ENCODE measurements around the gene EIF4G3.

EIF4G3 gene

GRCh38 chr1:20893931-20894330 is 282.8 kb downstream of the EIF4G3 start:
- H3K36me3 ChIP-seq = peaks cover 27% of the 10 kb centered on the region
- DNase-seq = no peak
- H3K4me3 ChIP-seq (ENCODE audit: low read depth, low read length) = no peak overlapping the region

GRCh38 chr1:20891091-20891490 is 285.6 kb downstream of the EIF4G3 start:
- H3K27ac ChIP-seq = no peak overlapping the region
- TF ChIP-seq CTCF (IDR thresholded peaks at IDR 0.05; ENCODE audit: low read depth, low read length) = no peak
- H3K4me3 ChIP-seq (ENCODE audit: low read depth, low read length) = no peak overlapping the region
- H3K36me3 ChIP-seq = peaks cover 25% of the 10 kb centered on the region
- no peaks in the 10 kb centered on the region for H3K9me3 ChIP-seq (ENCODE audit: severe bottlenecking)
- H3K27me3 ChIP-seq (ENCODE audit: insufficient read depth, low read depth, severe bottlenecking) = no peaks in the 10 kb centered on the region
- no peak for DNase-seq

More at GRCh38 chr1:20893931-20894330, 282.8 kb downstream of the EIF4G3 start:
- no peak overlapping the region for H3K27ac ChIP-seq
- no peaks in the 10 kb centered on the region for H3K9me3 ChIP-seq (ENCODE audit: severe bottlenecking)
- H3K27me3 ChIP-seq (ENCODE audit: insufficient read depth, low read depth, severe bottlenecking) = no peaks in the 10 kb centered on the region
- TF ChIP-seq CTCF (IDR thresholded peaks at IDR 0.05; ENCODE audit: low read depth, low read length) = no peak

- no peak for TF ChIP-seq CTCF (IDR thresholded peaks at IDR 0.05; ENCODE audit: low read depth, low read length)
- Histone ChIP-seq H3K36me3 (peaks cover 23% of the 10 kb centered on the region), H3K27me3 (ENCODE audit: insufficient read depth, low read depth, severe bottlenecking) (no peaks in the 10 kb centered on the region), H3K9me3 (ENCODE audit: severe bottlenecking) (no peaks in the 10 kb centered on the region), H3K4me3 (ENCODE audit: low read depth, low read length) (no peak overlapping the region), H3K27ac (no peak overlapping the region)
- no peak for DNase-seq
Measured at GRCh38 chr1:20887246-20887645, 289.5 kb downstream of the EIF4G3 start.

- H3K4me3 ChIP-seq (ENCODE audit: low read depth, low read length) = no peak overlapping the region
- DNase-seq = no peak
- peaks cover 13% of the 10 kb centered on the region; the same call in 1 of the 2 replicates for H3K36me3 ChIP-seq
- H3K27me3 ChIP-seq (ENCODE audit: insufficient read depth, low read depth, severe bottlenecking) = no peaks in the 10 kb centered on the region
- no peak overlapping the region for H3K27ac ChIP-seq
- no peak for TF ChIP-seq CTCF (IDR thresholded peaks at IDR 0.05; ENCODE audit: low read depth, low read length)
- H3K9me3 ChIP-seq (ENCODE audit: severe bottlenecking) = no peaks in the 10 kb centered on the region
Measured at GRCh38 chr1:20885121-20885520, 291.6 kb downstream of the EIF4G3 start.

- no peak for DNase-seq
- no peaks in the 10 kb centered on the region for H3K27me3 ChIP-seq (ENCODE audit: insufficient read depth, low read depth, severe bottlenecking)
- no peak overlapping the region for H3K27ac ChIP-seq
- TF ChIP-seq CTCF (IDR thresholded peaks at IDR 0.05; ENCODE audit: low read depth, low read length) = no peak
- H3K36me3 ChIP-seq = peaks cover 12% of the 10 kb centered on the region; the same call in 1 of the 2 replicates
- H3K4me3 ChIP-seq (ENCODE audit: low read depth, low read length) = no peak overlapping the region
- H3K9me3 ChIP-seq (ENCODE audit: severe bottlenecking) = no peaks in the 10 kb centered on the region
Measured at GRCh38 chr1:20884513-20884912, 292.2 kb downstream of the EIF4G3 start.

GRCh38 chr1:20883766-20884165 is 292.9 kb downstream of the EIF4G3 start:
- DNase-seq = no peak
- Histone ChIP-seq H3K27ac (no peak overlapping the region), H3K4me3 (ENCODE audit: low read depth, low read length) (no peak overlapping the region), H3K27me3 (ENCODE audit: insufficient read depth, low read depth, severe bottlenecking) (no peaks in the 10 kb centered on the region), H3K36me3 (peaks cover 17% of the 10 kb centered on the region), H3K9me3 (ENCODE audit: severe bottlenecking) (no peaks in the 10 kb centered on the region)
- TF ChIP-seq CTCF (IDR thresholded peaks at IDR 0.05; ENCODE audit: low read depth, low read length) = no peak
